Gastroesophageal sphincter (tissue), 4 donors: ENCODE measurements around the gene VWA5B2. TPM values are rescaled to one million over a fixed set of nuclear protein-coding genes. Genes with fewer than 3 reads are reported as not detected.

Experiments used
- ATAC-seq: fragments of 150-250 bp; one replicate; pipeline ENCODE4 v1.9.1; 2016; ENCODE audit warnings: mild to moderate bottlenecking, moderate library complexity
- H3K27ac ChIP-seq, 4 donors: fragments of 200-600 bp; sonication (generic) in 3 of 4; 1 replicate in 3 of 4; 2 replicates in 1 of 4; pipeline ENCODE4 v1.5.1; 2016 to 2019
- H3K27me3 ChIP-seq: fragments of 200-600 bp; sonication (generic); one replicate; pipeline ENCODE4 v1.5.1; 2019
- H3K36me3 ChIP-seq, 2 donors: fragments of 200-600 bp; sonication (generic); one replicate each; pipeline ENCODE4 v1.5.1; 2019; ENCODE audit warnings: control low read depth in 1 of 2
- H3K4me1 ChIP-seq, 3 donors: fragments of 200-600 bp; sonication (generic); 1 replicate in 2 of 3; 2 replicates in 1 of 3; pipeline ENCODE4 v1.5.1; 2016 to 2019; ENCODE audit warnings: control low read depth in 2 of 3
- H3K4me3 ChIP-seq, 2 donors: fragments of 200-600 bp; sonication (generic); one replicate each; pipeline ENCODE4 v1.5.1; 2019; ENCODE audit warnings: mild to moderate bottlenecking in 1 of 2, moderate library complexity in 1 of 2
- H3K9me3 ChIP-seq, 3 donors: fragments of 200-600 bp; sonication (generic); one replicate each; pipeline ENCODE4 v1.5.1; 2017 to 2019; ENCODE audit warnings: control low read depth in 2 of 3
- EP300 ChIP-seq: sonication (generic); formaldehyde crosslinking; IDR thresholded peaks from one replicate; pipeline ENCODE4 v1.6.1; 2017; ENCODE audit warnings: antibody characterized with exemption, mild to moderate bottlenecking
- POLR2A ChIP-seq, 2 donors: fragments of 450-650 bp; IDR thresholded peaks; one replicate each; pipeline ENCODE4 v1.6.1; 2017; ENCODE audit warnings: antibody characterized with exemption in 2 of 2, mild to moderate bottlenecking in 2 of 2, moderate library complexity in 1 of 2
- POLR2AphosphoS5 ChIP-seq: sonication (generic); formaldehyde crosslinking; IDR thresholded peaks from one replicate; pipeline ENCODE4 v1.6.1; 2017; ENCODE audit warnings: antibody characterized with exemption
- WGBS, 2 donors: methylation state at CpG; one replicate each; pipeline ENCODE4 v1.1.5; 2018; ENCODE audit warnings: low coverage in 1 of 2; 5-methylcytosine and 5-hydroxymethylcytosine counted together
- total RNA-seq, 4 donors: library from RNA; depleted of rRNA; stranded (reverse); fragments of >200 nt; gene quantifications; one replicate each; pipeline ENCODE4 v1.1.0, GENCODE V29; 2016
- TF ChIP-seq, protein P1 (sequence below), 4 experiments: fragments of 200-600 bp in 2 of 4; fragments of 450-650 bp in 2 of 4; sonication (generic) in 1 of 4; IDR thresholded peaks; one replicate each; pipeline ENCODE4 v1.5.1; 2017 to 2019; ENCODE audit warnings: antibody characterized with exemption in 4 of 4, mild to moderate bottlenecking in 2 of 4, moderate library complexity in 2 of 4

VWA5B2 gene
- total RNA-seq, 4 donors from 2014 or later: 0.10 to 0.54 TPM; not detected in 2

DNA sequence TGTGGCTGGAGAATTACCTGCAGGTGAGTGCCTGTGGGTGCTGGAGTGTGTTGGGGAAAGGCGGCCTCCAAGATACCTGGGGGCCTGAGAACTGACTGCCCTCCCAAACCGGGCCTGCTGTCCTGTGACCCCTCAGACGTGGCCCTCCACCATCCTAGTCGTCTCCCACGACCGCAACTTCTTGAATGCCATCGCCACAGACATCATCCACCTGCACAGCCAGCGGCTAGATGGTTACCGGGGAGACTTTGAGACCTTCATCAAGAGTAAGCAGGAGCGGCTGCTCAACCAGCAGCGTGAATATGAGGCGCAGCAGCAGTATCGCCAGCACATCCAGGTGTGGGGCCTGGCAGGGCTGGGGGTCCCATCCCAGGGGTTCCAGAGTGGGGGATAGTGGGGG, 40.0 kb upstream of the VWA5B2 start:
- Histone ChIP-seq H3K36me3 (peaks cover 0 to 73% of the 10 kb centered on the region in 2 donors), H3K4me3 (no peak overlapping the region), H3K4me1 (peaks cover 0 to 44% (median 16%) of the 10 kb centered on the region in 3 donors), H3K9me3 (no peaks in the 10 kb centered on the region), H3K27me3 (no peaks in the 10 kb centered on the region), H3K27ac (no peak overlapping the region)
- TF ChIP-seq EP300 (no peak), POLR2A (IDR thresholded peaks at IDR 0.05) (no peak), POLR2AphosphoS5 (no peak)
- TF ChIP-seq, protein P1, sequence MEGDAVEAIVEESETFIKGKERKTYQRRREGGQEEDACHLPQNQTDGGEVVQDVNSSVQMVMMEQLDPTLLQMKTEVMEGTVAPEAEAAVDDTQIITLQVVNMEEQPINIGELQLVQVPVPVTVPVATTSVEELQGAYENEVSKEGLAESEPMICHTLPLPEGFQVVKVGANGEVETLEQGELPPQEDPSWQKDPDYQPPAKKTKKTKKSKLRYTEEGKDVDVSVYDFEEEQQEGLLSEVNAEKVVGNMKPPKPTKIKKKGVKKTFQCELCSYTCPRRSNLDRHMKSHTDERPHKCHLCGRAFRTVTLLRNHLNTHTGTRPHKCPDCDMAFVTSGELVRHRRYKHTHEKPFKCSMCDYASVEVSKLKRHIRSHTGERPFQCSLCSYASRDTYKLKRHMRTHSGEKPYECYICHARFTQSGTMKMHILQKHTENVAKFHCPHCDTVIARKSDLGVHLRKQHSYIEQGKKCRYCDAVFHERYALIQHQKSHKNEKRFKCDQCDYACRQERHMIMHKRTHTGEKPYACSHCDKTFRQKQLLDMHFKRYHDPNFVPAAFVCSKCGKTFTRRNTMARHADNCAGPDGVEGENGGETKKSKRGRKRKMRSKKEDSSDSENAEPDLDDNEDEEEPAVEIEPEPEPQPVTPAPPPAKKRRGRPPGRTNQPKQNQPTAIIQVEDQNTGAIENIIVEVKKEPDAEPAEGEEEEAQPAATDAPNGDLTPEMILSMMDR (IDR thresholded peaks at IDR 0.05): no peak
- 100% methylated on average over 1 of the region's 13 CpGs; no CpG with 5 or more reads in 1 of the 2 donors for WGBS, 2 donors
- ATAC-seq: no peak

GRCh38 chr3:184192889-184193288, 36.5 kb upstream of the VWA5B2 start:
- WGBS, 2 donors: 73 to 86% methylated on average over 1 to 2 of the region's 10 CpGs
- peaks cover 0 to 90% of the 10 kb centered on the region in 2 donors for H3K36me3 ChIP-seq
- H3K4me1 ChIP-seq: peaks cover 0 to 20% (median 0%) of the 10 kb centered on the region in 3 donors
- no peak overlapping the region for H3K27ac ChIP-seq
- H3K27me3 ChIP-seq: no peaks in the 10 kb centered on the region
- H3K9me3 ChIP-seq: no peaks in the 10 kb centered on the region
- TF ChIP-seq POLR2AphosphoS5: no peak
- TF ChIP-seq EP300: no peak
- TF ChIP-seq POLR2A (IDR thresholded peaks at IDR 0.05): no peak
- TF ChIP-seq, protein P1 (IDR thresholded peaks at IDR 0.05): no peak
- no peak for ATAC-seq
- H3K4me3 ChIP-seq: no peak overlapping the region

- H3K36me3 ChIP-seq: peaks cover 0 to 78% of the 10 kb centered on the region in 2 donors
- H3K9me3 ChIP-seq: no peaks in the 10 kb centered on the region
- H3K4me3 ChIP-seq: no peak overlapping the region
- TF ChIP-seq, protein P1 (IDR thresholded peaks at IDR 0.05): no peak
- TF ChIP-seq POLR2AphosphoS5: no peak
- TF ChIP-seq POLR2A (IDR thresholded peaks at IDR 0.05): no peak
- TF ChIP-seq EP300: no peak
- H3K27ac ChIP-seq: no peak overlapping the region
- H3K4me1 ChIP-seq: peaks cover 0 to 8% (median 0%) of the 10 kb centered on the region in 3 donors
- 70% methylated on average over 5 of the region's 9 CpGs; no CpG with 5 or more reads in 1 of the 2 donors for WGBS, 2 donors
- ATAC-seq: no peak
- no peaks in the 10 kb centered on the region for H3K27me3 ChIP-seq
Observed at GRCh38 chr3:184193991-184194539, 35.3 kb upstream of the VWA5B2 start.

- Histone ChIP-seq H3K27ac (no peak overlapping the region), H3K36me3 (peaks cover 0 to 54% of the 10 kb centered on the region in 2 donors), H3K4me1 (no peaks in the 10 kb centered on the region), H3K27me3 (no peaks in the 10 kb centered on the region), H3K4me3 (no peak overlapping the region), H3K9me3 (no peaks in the 10 kb centered on the region)
- 50 to 80% methylated on average over 1 to 2 of the region's 6 CpGs for whole genome bisulfite sequencing, 2 donors
- ATAC-seq: no peak
- TF ChIP-seq, protein P1 (IDR thresholded peaks at IDR 0.05): no peak
- TF ChIP-seq POLR2AphosphoS5: no peak
- no peak for TF ChIP-seq EP300
- TF ChIP-seq POLR2A (IDR thresholded peaks at IDR 0.05): no peak
Observed at GRCh38 chr3:184196536-184196935, 32.8 kb upstream of the VWA5B2 start.

GRCh38 chr3:184198509-184198908, 30.9 kb upstream of the VWA5B2 start:
- Histone ChIP-seq H3K27ac (no peak overlapping the region), H3K27me3 (no peaks in the 10 kb centered on the region), H3K4me1 (no peaks in the 10 kb centered on the region), H3K4me3 (no peak overlapping the region), H3K9me3 (no peaks in the 10 kb centered on the region), H3K36me3 (peaks cover 0 to 34% of the 10 kb centered on the region in 2 donors)
- WGBS, 2 donors: 88 to 90% methylated on average over 4 to 7 of the region's 9 CpGs
- TF ChIP-seq POLR2A (IDR thresholded peaks at IDR 0.05) (no peak), EP300 (no peak), POLR2AphosphoS5 (no peak)
- TF ChIP-seq, protein P1 (IDR thresholded peaks at IDR 0.05): no peak
- no peak for ATAC-seq
